ENCODE measurements around the gene CXorf49.
"Not testable (repeated sequence)": the region's sequence is repeated elsewhere in the genome, so short reads cannot be mapped to it uniquely, and the experiment has no call there.

CXorf49 gene

DNA sequence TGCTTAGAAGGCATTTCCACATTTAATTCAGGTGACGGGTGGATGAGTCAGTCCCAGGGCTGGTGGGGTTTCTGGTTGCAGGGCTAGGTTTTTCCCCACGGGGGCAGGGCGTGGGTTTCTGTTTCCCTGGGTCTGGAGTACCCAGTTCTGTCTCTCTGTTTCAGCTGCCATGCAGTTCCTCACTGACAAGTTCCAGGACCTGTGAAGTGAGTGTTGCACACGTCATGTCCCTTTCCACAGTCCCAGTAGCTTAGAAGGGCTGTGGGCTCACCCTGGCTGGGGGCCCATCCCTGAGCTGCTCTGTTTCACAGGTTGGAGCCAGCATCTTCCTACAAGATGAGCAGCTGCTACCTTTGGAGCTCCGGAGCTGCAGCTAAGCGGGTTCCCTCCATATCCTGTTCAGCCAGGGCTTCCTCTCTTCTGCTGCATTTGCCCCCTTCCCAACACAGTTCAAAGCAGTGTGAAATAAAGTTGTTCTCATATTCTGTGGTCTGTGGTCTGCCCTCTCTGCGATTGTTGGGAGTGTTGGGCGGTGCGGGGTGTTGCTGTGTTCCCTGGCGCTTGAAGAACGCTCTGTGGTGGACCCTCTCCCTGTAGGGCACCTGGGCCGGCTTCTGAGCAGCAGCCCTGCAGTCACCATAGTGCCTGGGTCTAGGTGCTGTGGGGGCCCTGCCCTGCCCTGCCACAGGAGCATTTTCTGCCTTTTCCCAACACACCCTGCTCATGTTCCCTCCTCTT lies 46.9 kb downstream of the CXorf49 start:
- no peak for DNase-seq

DNA sequence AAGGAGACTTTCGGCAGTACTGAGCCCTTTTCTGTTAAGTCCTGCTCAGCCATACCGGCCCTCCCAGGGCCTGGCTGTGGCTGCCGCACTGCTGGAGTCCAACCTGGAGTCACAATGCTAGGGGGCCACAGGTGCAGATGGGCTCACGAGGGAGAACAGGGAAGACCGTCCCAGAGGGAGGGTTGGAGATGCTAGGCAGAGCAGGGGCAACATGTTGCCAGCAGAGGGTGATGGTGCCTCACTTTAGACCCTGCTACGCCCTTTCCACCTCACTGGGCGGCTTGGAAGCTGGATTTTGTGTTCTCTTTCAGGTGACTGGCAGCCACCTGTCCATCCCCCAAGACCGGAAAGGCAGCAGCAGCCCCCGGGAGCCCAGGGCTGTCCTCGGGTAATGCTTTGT lies 48.1 kb downstream of the CXorf49 start:
- DNase-seq: not testable (repeated sequence)

DNA sequence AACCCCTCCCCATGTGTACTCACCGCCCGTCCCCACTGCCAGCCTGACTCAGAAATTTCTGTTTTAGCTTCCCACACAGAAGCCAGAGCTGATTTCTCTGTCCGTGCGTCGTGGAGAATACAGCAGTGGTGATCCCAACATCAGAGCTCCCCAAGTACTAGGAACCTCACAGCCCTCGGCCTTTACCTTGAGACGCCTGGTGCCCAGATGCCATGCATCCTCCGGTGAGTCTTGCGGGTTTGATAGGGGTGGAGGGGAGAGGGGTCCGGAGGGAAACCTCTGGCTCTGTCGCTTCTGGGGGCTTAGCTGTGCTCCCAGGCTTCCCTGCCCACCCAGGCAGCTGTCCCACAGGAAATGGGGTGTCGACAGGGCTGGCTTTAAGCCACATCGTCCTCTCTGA lies 48.6 kb downstream of the CXorf49 start:
- no peak for DNase-seq

DNA sequence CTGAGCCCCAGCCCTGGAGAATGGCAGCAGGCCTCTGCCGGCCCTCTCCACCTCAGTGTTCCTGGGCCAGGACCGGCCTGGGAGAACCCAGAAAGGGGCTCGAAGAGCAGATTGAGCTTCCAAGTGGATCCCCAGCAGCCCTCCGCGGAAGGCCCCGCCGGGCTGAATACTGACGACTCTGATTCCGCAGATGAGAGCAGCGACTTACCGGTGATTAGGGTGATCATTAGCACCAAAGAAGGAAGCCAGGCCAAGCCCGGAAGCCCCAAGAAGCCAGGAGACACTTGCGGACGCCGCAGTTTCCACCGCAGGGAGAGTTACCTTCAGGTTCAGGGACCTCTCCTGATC lies 49.9 kb downstream of the CXorf49 start:
- DNase-seq: no peak

- DNase-seq: no peak
Observed at GRCh38 chrX:71667328-71668247, 50.5 kb downstream of the CXorf49 start, which contains the start of gene LOC101059915. Gene LOC101059915, plus strand, starts transcription at chrX:71667546.

GRCh38 chrX:71666240-71667223 lies 51.6 kb downstream of the CXorf49 start:
- no peak for DNase-seq

- no peak for DNase-seq
Observed at GRCh38 chrX:71665747-71666146, 52.3 kb downstream of the CXorf49 start.

- no peak for DNase-seq
Observed at GRCh38 chrX:71664889-71665491, 53.1 kb downstream of the CXorf49 start.

Data from right forelimb (tissue), 1 donor.